Activated naive CD8-positive, alpha-beta T cell treated with anti-CD3 and anti-CD28 coated beads, Interleukin-2, amount 10 ng/mL, durations not matched to agents 7 days and 5 days (primary cell): ENCODE measurements around the gene NBPF20. TPM values are rescaled to one million over a fixed set of nuclear protein-coding genes. Genes with fewer than 3 reads are reported as not detected.

ENCODE experiments used
- total RNA-seq, 2 experiments: library from RNA; stranded (reverse); gene quantifications; one replicate each; pipeline ENCODE4 v1.2.3, GENCODE V29; 2021

NBPF20 gene
- total RNA-seq, 2 experiments from 2014 or later, result 0.99 to 1.4 TPM

Other genes with a start within 250 kb of the NBPF20 start
- under 1 TPM in 1 of 2 experiments, not detected in 1; 0.74 TPM for gene PPIAL4D, start 183.4 kb downstream of the NBPF20 start, total RNA-seq
- gene GPR89A, start 182.4 kb upstream of the NBPF20 start, total RNA-seq, result 10 to 100 TPM; 33.1 to 36.6 TPM